Neural cell (in vitro differentiated cells): ENCODE measurements around the gene TDRD12. TPM values are rescaled to one million over a fixed set of nuclear protein-coding genes. Genes with fewer than 3 reads are reported as not detected.

ENCODE experiments used
- H2AFZ ChIP-seq: fragments of 200-600, 300-800 bp; sonication (generic), shearing (Covaris generic); 2 replicates; pipeline ENCODE4 v1.6.0; 2014; ENCODE audit warnings: low read depth, mild to moderate bottlenecking, antibody characterized with exemption, low read length, moderate library complexity
- H3F3A ChIP-seq: fragments of 200-600 bp; shearing (Covaris generic); 2 replicates; pipeline ENCODE4 v1.6.1; 2016; ENCODE audit warnings: mild to moderate bottlenecking, moderate library complexity, mixed read lengths, antibody characterized with exemption, low read length; ENCODE audit not compliant: insufficient read depth, poor library complexity, severe bottlenecking
- H3K27ac ChIP-seq: fragments of 200-600, 300-800 bp; sonication (generic), shearing (Covaris generic); 2 replicates; pipeline ENCODE4 v1.5.1; 2014; ENCODE audit warnings: mild to moderate bottlenecking, low read length, moderate library complexity
- H3K27me3 ChIP-seq: fragments of 300-800, 200-600 bp; sonication (generic), shearing (Covaris generic); 2 replicates; pipeline ENCODE4 v1.6.0; 2014; ENCODE audit warnings: mild to moderate bottlenecking, low read depth, low read length, moderate library complexity; ENCODE audit not compliant: insufficient read depth
- H3K36me3 ChIP-seq: fragments of 300-800, 200-600 bp; sonication (generic), shearing (Covaris generic); 2 replicates; pipeline ENCODE4 v1.5.1; 2014; ENCODE audit warnings: mild to moderate bottlenecking, antibody characterized with exemption, low read length, moderate library complexity; ENCODE audit not compliant: insufficient read depth
- H3K4me2 ChIP-seq: fragments of 300-800, 200-600 bp; sonication (generic), shearing (Covaris generic); 2 replicates; pipeline ENCODE4 v1.6.0; 2014; ENCODE audit warnings: mild to moderate bottlenecking, low read length
- H3K4me3 ChIP-seq: fragments of 300-800, 200-600 bp; sonication (generic), shearing (Covaris generic); 2 replicates; pipeline ENCODE4 v1.5.1; 2014; ENCODE audit warnings: mild to moderate bottlenecking, low read length, moderate library complexity
- H3K79me2 ChIP-seq: fragments of 200-600 bp; shearing (Covaris generic); replicated peaks from 2 replicates; pipeline ENCODE4 v1.6.0; 2014; ENCODE audit warnings: mild to moderate bottlenecking, low read length, moderate library complexity; ENCODE audit not compliant: insufficient read depth
- H3K9ac ChIP-seq: fragments of 300-800, 200-600 bp; sonication (generic), shearing (Covaris generic); 2 replicates; pipeline ENCODE4 v1.6.1; 2016; ENCODE audit warnings: mild to moderate bottlenecking, low read length, mixed read lengths
- H3K9me2 ChIP-seq: fragments of 200-600 bp; shearing (Covaris generic); 2 replicates; pipeline ENCODE4 v1.6.1; 2016; ENCODE audit warnings: mild to moderate bottlenecking, low read length, mixed read lengths; ENCODE audit not compliant: insufficient read depth
- H3K9me3 ChIP-seq: fragments of 200-600, 300-800 bp; sonication (generic), shearing (Covaris generic); 2 replicates; pipeline ENCODE4 v1.6.1; 2016; ENCODE audit warnings: mild to moderate bottlenecking, mixed run types, low read length, moderate library complexity, mixed read lengths
- H4K20me1 ChIP-seq: fragments of 200-600 bp; shearing (Covaris generic); 2 replicates; pipeline ENCODE4 v1.6.1; 2016; ENCODE audit warnings: mild to moderate bottlenecking, mixed run types; ENCODE audit not compliant: insufficient read depth
- CTCF ChIP-seq: fragments of 450-650 bp; IDR thresholded peaks from 2 replicates; pipeline ENCODE4 v1.5.1; 2014; ENCODE audit warnings: antibody characterized with exemption, mild to moderate bottlenecking, moderate library complexity; ENCODE audit not compliant: poor library complexity, severe bottlenecking
- EP300 ChIP-seq: fragments of 450-650 bp; conservative IDR thresholded peaks from 2 replicates; pipeline ENCODE4 v1.6.1; 2014; ENCODE audit warnings: antibody characterized with exemption, mild to moderate bottlenecking, moderate library complexity; ENCODE audit not compliant: poor library complexity, severe bottlenecking
- EZH2 ChIP-seq: fragments of 200-600, 300-800 bp; shearing (Covaris generic), sonication (generic); IDR thresholded peaks from 2 replicates; pipeline ENCODE4 v1.6.1; 2014; ENCODE audit warnings: antibody characterized with exemption, low read length, borderline replicate concordance, mild to moderate bottlenecking; ENCODE audit not compliant: insufficient read depth, poor library complexity, severe bottlenecking
- MXI1 ChIP-seq: fragments of 450-650 bp; conservative IDR thresholded peaks from 2 replicates; pipeline ENCODE4 v1.6.1; 2014; ENCODE audit warnings: antibody characterized with exemption, mild to moderate bottlenecking; ENCODE audit not compliant: poor library complexity, severe bottlenecking
- POLR2AphosphoS5 ChIP-seq: IDR thresholded peaks from 2 replicates; pipeline ENCODE4 v1.6.1; 2012
- RAD21 ChIP-seq: fragments of 450-650 bp; conservative IDR thresholded peaks from 2 replicates; pipeline ENCODE4 v1.6.1; 2014; ENCODE audit warnings: antibody characterized with exemption, mild to moderate bottlenecking, moderate library complexity
- SMC3 ChIP-seq: fragments of 450-650 bp; conservative IDR thresholded peaks from 2 replicates; pipeline ENCODE4 v1.6.1; 2014; ENCODE audit warnings: antibody characterized with exemption, mild to moderate bottlenecking, moderate library complexity; ENCODE audit not compliant: poor library complexity
- TAF1 ChIP-seq: IDR thresholded peaks from 2 replicates; pipeline ENCODE4 v1.6.1; 2012; ENCODE audit warnings: low read depth
- polyA plus RNA-seq: library from polyadenylated mRNA; depleted of rRNA; stranded (reverse); fragments of >200 nt; gene quantifications from 2 replicates; pipeline ENCODE4 v1.2.3, GENCODE V29; 2014
- TF ChIP-seq, protein P1 (sequence below): IDR thresholded peaks from 2 replicates; pipeline ENCODE4 v1.6.1; 2012; ENCODE audit warnings: borderline replicate concordance

Gene TDRD12
- polyA plus RNA-seq, 1 donor from 2014 or later: 9.2 TPM

DNA sequence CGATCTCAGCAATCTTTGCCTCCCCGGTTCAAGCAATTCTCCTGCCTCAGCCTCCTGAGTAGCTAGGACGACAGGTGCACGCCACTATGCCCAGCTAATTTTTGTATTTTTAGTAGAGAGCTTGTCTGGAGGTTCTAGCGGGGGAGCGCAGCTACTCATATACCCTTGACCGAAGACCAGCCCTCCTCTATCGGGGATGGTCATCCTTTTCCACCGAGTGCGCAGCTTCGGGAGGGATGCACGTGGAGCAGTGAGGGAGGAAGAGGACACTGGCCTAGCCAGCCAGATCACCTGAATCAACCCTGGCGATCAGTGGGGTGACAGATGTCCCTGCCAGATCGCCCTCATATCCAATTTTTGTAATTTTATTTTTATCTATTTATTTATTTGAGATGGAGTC, 143.2 kb downstream of the TDRD12 start:
- H3F3A ChIP-seq: no peaks in the 10 kb centered on the region
- H3K9me2 ChIP-seq: no peaks in the 10 kb centered on the region
- H2AFZ ChIP-seq: no peak overlapping the region
- H3K4me2 ChIP-seq: no peak overlapping the region
- H3K79me2 ChIP-seq: no peaks in the 10 kb centered on the region
- no peak overlapping the region for H3K9ac ChIP-seq
- H4K20me1 ChIP-seq: no peaks in the 10 kb centered on the region
- H3K9me3 ChIP-seq: no peaks in the 10 kb centered on the region
- H3K36me3 ChIP-seq: no peaks in the 10 kb centered on the region
- H3K27ac ChIP-seq: no peak overlapping the region
- H3K27me3 ChIP-seq: no peaks in the 10 kb centered on the region
- TF ChIP-seq EZH2: no peak
- no peak for TF ChIP-seq EP300
- TF ChIP-seq POLR2AphosphoS5: no peak
- no peak for TF ChIP-seq MXI1
- H3K4me3 ChIP-seq: no peak overlapping the region

DNA sequence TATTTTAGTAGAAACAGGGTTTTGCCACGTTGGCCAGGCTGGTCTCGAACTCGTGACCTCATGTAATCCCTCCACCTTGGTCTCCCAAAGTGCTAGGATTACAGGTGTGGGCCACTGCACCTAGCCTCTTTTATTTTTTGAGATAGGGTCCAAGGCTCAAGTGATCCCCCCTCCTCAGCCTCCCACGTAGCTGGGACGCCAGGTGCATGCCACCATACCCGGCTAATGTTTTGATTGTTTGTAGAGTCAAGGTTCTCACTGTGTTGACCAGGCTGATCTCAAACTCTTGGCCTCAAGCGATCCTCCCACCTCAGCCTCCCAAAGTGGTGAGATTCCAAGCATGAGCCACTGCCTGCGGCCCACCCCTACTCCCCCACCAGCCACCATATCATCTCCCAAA, 143.7 kb downstream of the TDRD12 start:
- Histone ChIP-seq H3K9ac (no peak overlapping the region), H3K4me2 (no peak overlapping the region), H4K20me1 (no peaks in the 10 kb centered on the region), H3K4me3 (no peak overlapping the region), H3K9me3 (no peaks in the 10 kb centered on the region), H2AFZ (no peak overlapping the region), H3K27ac (no peak overlapping the region), H3F3A (no peaks in the 10 kb centered on the region), H3K9me2 (no peaks in the 10 kb centered on the region), H3K79me2 (no peaks in the 10 kb centered on the region), H3K27me3 (no peaks in the 10 kb centered on the region), H3K36me3 (no peaks in the 10 kb centered on the region)
- TF ChIP-seq, protein P1, sequence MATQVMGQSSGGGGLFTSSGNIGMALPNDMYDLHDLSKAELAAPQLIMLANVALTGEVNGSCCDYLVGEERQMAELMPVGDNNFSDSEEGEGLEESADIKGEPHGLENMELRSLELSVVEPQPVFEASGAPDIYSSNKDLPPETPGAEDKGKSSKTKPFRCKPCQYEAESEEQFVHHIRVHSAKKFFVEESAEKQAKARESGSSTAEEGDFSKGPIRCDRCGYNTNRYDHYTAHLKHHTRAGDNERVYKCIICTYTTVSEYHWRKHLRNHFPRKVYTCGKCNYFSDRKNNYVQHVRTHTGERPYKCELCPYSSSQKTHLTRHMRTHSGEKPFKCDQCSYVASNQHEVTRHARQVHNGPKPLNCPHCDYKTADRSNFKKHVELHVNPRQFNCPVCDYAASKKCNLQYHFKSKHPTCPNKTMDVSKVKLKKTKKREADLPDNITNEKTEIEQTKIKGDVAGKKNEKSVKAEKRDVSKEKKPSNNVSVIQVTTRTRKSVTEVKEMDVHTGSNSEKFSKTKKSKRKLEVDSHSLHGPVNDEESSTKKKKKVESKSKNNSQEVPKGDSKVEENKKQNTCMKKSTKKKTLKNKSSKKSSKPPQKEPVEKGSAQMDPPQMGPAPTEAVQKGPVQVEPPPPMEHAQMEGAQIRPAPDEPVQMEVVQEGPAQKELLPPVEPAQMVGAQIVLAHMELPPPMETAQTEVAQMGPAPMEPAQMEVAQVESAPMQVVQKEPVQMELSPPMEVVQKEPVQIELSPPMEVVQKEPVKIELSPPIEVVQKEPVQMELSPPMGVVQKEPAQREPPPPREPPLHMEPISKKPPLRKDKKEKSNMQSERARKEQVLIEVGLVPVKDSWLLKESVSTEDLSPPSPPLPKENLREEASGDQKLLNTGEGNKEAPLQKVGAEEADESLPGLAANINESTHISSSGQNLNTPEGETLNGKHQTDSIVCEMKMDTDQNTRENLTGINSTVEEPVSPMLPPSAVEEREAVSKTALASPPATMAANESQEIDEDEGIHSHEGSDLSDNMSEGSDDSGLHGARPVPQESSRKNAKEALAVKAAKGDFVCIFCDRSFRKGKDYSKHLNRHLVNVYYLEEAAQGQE: no peak
- TF ChIP-seq EP300 (no peak), EZH2 (no peak), POLR2AphosphoS5 (no peak), SMC3 (no peak), MXI1 (no peak), CTCF (no peak), RAD21 (no peak), TAF1 (no peak)
